Stromal cell of bone marrow (primary cell): ENCODE results near the gene NAV3.
A peak's percentile ranks its signal among the peaks of the same experiment; 100 is the strongest.

Experiments used
- DNase-seq: peaks from one replicate; pipeline ENCODE4 v3.0.0-alpha.2; 2012; ENCODE audit warnings: low read depth

The NAV3 gene

GRCh38 chr12:78187741-78188140 lies 357.0 kb downstream of the NAV3 start:
- no peak for DNase-seq

- no peak for DNase-seq
These were observed 359.0 kb downstream of the NAV3 start for GRCh38 chr12:78189656-78190055.

GRCh38 chr12:78191611-78192010 lies 360.9 kb downstream of the NAV3 start:
- DNase-seq = no peak

GRCh38 chr12:78192979-78193378 lies 362.3 kb downstream of the NAV3 start:
- DNase-seq = no peak

- peak; percentile 89 for DNase-seq
These were observed 363.8 kb downstream of the NAV3 start for GRCh38 chr12:78194448-78194847.

- DNase-seq = no peak
These were observed 368.2 kb downstream of the NAV3 start for GRCh38 chr12:78198896-78199295.

- no peak for DNase-seq
These were observed 369.2 kb downstream of the NAV3 start for GRCh38 chr12:78199926-78200325.

GRCh38 chr12:78204926-78205325 lies 374.2 kb downstream of the NAV3 start:
- DNase-seq = no peak

- no peak for DNase-seq
These were observed 377.4 kb downstream of the NAV3 start for GRCh38 chr12:78208092-78208491.

- DNase-seq = no peak
These were observed 379.3 kb downstream of the NAV3 start for GRCh38 chr12:78209846-78210505.

GRCh38 chr12:78210506-78210860 lies 379.8 kb downstream of the NAV3 start:
- DNase-seq = no peak

- peak; percentile 61 for DNase-seq
These were observed 380.2 kb downstream of the NAV3 start for GRCh38 chr12:78210894-78211302.

GRCh38 chr12:78220811-78221210 lies 390.1 kb downstream of the NAV3 start:
- no peak for DNase-seq

GRCh38 chr12:78224154-78224553 lies 393.5 kb downstream of the NAV3 start:
- no peak for DNase-seq

GRCh38 chr12:78226763-78227162 lies 396.1 kb downstream of the NAV3 start:
- DNase-seq = no peak

- no peak for DNase-seq
These were observed 399.0 kb downstream of the NAV3 start for GRCh38 chr12:78229591-78230101.

GRCh38 chr12:78232756-78233155 lies 402.1 kb downstream of the NAV3 start:
- no peak for DNase-seq

- no peak for DNase-seq
These were observed 405.6 kb downstream of the NAV3 start for GRCh38 chr12:78236264-78236663.

GRCh38 chr12:78239544-78239943 lies 408.9 kb downstream of the NAV3 start:
- no peak for DNase-seq

GRCh38 chr12:78240827-78241226 lies 410.1 kb downstream of the NAV3 start:
- DNase-seq = no peak

- DNase-seq = no peak
These were observed 410.8 kb downstream of the NAV3 start for GRCh38 chr12:78241446-78241845.

- DNase-seq = no peak
These were observed 414.3 kb downstream of the NAV3 start for GRCh38 chr12:78244916-78245507.

- no peak for DNase-seq
These were observed 417.6 kb downstream of the NAV3 start for GRCh38 chr12:78248321-78248720.

- DNase-seq = no peak
These were observed 418.9 kb downstream of the NAV3 start for GRCh38 chr12:78249578-78249977.
